ENCODE measurements around the gene CUX1. TPM values are rescaled to one million over a fixed set of nuclear protein-coding genes. Genes with fewer than 3 reads are reported as not detected.

Gene CUX1
- total RNA-seq, 4 donors from 2014 or later: 40.0 to 55.9 (median 47.3) TPM

DNA sequence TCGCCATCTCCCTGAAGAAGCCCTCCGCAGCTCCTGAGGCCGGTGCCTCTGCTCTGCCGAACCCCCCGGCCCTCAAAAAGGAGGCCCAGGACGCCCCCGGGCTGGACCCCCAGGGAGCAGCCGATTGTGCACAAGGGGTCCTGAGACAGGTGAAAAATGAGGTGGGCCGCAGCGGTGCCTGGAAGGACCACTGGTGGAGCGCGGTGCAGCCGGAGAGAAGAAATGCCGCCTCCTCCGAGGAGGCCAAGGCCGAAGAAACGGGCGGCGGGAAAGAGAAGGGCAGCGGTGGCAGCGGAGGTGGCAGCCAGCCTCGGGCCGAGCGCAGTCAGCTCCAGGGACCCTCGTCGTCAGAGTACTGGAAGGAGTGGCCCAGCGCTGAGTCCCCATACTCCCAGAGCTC, 384.1 kb downstream of the CUX1 start:
- H3K36me3 ChIP-seq: peaks cover 13 to 100% (median 35%) of the 10 kb centered on the region in 3 donors
- H3K27ac ChIP-seq: no peak overlapping the region
- TF ChIP-seq CTCF (IDR thresholded peaks at IDR 0.05): no peak
- no peak for TF ChIP-seq POLR2A (IDR thresholded peaks at IDR 0.05)
- DNase-seq: no peak
- H3K4me3 ChIP-seq: no peak overlapping the region
- intact Hi-C loops (cut with DNase I): no loop called here
- WGBS, 2 donors: 96 to 100% methylated on average over 5 to 19 of the region's 27 CpGs
- H3K27me3 ChIP-seq: no peaks in the 10 kb centered on the region
- no peaks in the 10 kb centered on the region for H3K4me1 ChIP-seq
- no peaks in the 10 kb centered on the region for H3K9me3 ChIP-seq

DNA sequence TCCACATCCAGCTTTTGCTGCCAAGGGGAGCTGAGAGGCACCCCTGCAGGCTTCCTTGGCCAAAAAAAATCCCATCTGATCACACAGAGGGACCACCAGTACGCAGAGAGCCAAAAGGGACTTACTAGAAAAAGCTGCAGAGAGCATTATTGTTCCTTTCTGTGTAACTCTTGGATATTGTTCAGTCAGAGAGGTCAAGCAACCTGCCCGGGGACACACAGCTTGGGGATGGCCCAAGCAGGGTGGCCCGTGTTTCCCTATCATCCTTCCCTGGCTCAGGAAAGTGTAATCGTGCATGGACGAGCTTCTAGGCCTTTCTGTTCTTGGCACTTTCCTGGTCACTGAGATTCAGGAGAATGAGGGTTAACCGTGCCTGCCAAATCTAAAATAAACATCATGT, 385.1 kb downstream of the CUX1 start:
- Histone ChIP-seq H3K36me3 (peaks cover 7 to 100% (median 32%) of the 10 kb centered on the region in 3 donors), H3K4me3 (no peak overlapping the region), H3K9me3 (no peaks in the 10 kb centered on the region), H3K4me1 (no peaks in the 10 kb centered on the region), H3K27me3 (no peaks in the 10 kb centered on the region), H3K27ac (no peak overlapping the region)
- 76 to 80% methylated on average over 5 of the region's 6 CpGs for WGBS, 2 donors
- intact Hi-C loops (cut with DNase I): no loop called here
- no peak for TF ChIP-seq CTCF (IDR thresholded peaks at IDR 0.05)
- no peak for TF ChIP-seq POLR2A (IDR thresholded peaks at IDR 0.05)
- DNase-seq: no peak

GRCh38 chr7:102203218-102203617, 385.8 kb downstream of the CUX1 start:
- H3K27ac ChIP-seq: no peak overlapping the region
- DNase-seq: no peak
- peaks cover 7 to 100% (median 32%) of the 10 kb centered on the region in 3 donors for H3K36me3 ChIP-seq
- no peak overlapping the region for H3K4me3 ChIP-seq
- intact Hi-C loops (cut with DNase I): no loop called here
- TF ChIP-seq POLR2A (IDR thresholded peaks at IDR 0.05) (no peak), CTCF (IDR thresholded peaks at IDR 0.05) (no peak)
- no peaks in the 10 kb centered on the region for H3K9me3 ChIP-seq
- 80 to 83% methylated on average over 3 of the region's 12 CpGs for WGBS, 2 donors
- no peaks in the 10 kb centered on the region for H3K27me3 ChIP-seq
- no peaks in the 10 kb centered on the region for H3K4me1 ChIP-seq

DNA sequence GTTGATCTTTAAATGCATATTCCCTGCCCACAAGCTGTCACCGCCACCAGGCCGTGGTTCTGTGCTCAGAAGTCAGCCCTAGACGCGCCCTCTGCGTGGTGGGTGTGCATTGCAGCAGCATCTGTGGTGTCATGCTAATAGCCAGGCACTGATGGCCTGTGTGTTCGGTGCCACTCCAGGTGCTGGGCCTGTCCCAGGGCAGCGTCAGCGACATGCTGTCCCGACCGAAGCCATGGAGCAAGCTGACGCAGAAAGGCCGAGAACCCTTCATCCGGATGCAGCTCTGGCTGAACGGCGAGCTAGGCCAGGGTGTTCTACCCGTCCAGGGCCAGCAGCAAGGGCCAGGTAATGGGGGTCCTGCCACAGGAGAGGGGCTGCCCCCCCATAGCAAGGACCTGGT, 386.8 kb downstream of the CUX1 start:
- intact Hi-C loops (cut with DNase I): no loop called here
- no peak overlapping the region for H3K4me3 ChIP-seq
- no peaks in the 10 kb centered on the region for H3K9me3 ChIP-seq
- 100% methylated on average over 2 of the region's 16 CpGs; no CpG with 5 or more reads in 1 of the 2 donors for WGBS, 2 donors
- H3K27ac ChIP-seq: no peak overlapping the region
- DNase-seq: no peak
- TF ChIP-seq POLR2A (IDR thresholded peaks at IDR 0.05) (no peak), CTCF (IDR thresholded peaks at IDR 0.05) (no peak)
- no peaks in the 10 kb centered on the region for H3K27me3 ChIP-seq
- H3K36me3 ChIP-seq: peaks cover 7 to 100% (median 32%) of the 10 kb centered on the region in 3 donors
- no peaks in the 10 kb centered on the region for H3K4me1 ChIP-seq

- H3K36me3 ChIP-seq: peaks cover 7 to 100% (median 32%) of the 10 kb centered on the region in 3 donors
- H3K9me3 ChIP-seq: no peaks in the 10 kb centered on the region
- no peaks in the 10 kb centered on the region for H3K27me3 ChIP-seq
- no peak for TF ChIP-seq CTCF (IDR thresholded peaks at IDR 0.05)
- TF ChIP-seq POLR2A (IDR thresholded peaks at IDR 0.05): no peak
- DNase-seq: no peak
- H3K4me3 ChIP-seq: no peak overlapping the region
- no peaks in the 10 kb centered on the region for H3K4me1 ChIP-seq
- intact Hi-C loops (cut with DNase I): no loop called here
- no peak overlapping the region for H3K27ac ChIP-seq
- WGBS, 2 donors: 89 to 91% methylated on average over 12 to 15 of the region's 15 CpGs
Observed at GRCh38 chr7:102205915-102206314, 388.5 kb downstream of the CUX1 start.

All from esophagus squamous epithelium (tissue), 5 donors.